Keratinocyte (primary cell): ENCODE data around the gene UCK2. TPM values are rescaled to one million over a fixed set of nuclear protein-coding genes. Genes with fewer than 3 reads are reported as not detected.

Experiments
- DNase-seq: peaks from one replicate; pipeline ENCODE4 v3.0.0-alpha.2; 2011; ENCODE audit warnings: low read depth, missing footprints, low spot score
- FAIRE-seq: peaks from 2 replicates; lab custom pipeline; 2011; peaks lifted over from hg19 to GRCh38; lab: Jason Lieb, UNC
- H2AFZ ChIP-seq: 2 replicates; pipeline ENCODE4 v1.6.0; 2012; ENCODE audit warnings: low read length, control low read depth, inconsistent platforms; ENCODE audit not compliant: control insufficient read depth
- H3K27ac ChIP-seq: 2 replicates; pipeline ENCODE4 v1.5.1; 2011; ENCODE audit warnings: low read length; ENCODE audit not compliant: control insufficient read depth, insufficient read depth
- H3K27me3 ChIP-seq: 3 replicates; pipeline ENCODE4 v1.6.0; 2011; ENCODE audit warnings: low read length; ENCODE audit not compliant: control insufficient read depth, insufficient read depth; ENCODE audit errors: extremely low read depth
- H3K36me3 ChIP-seq, 2 experiments: 2 replicates in 1 of 2; 3 replicates in 1 of 2; pipeline ENCODE4 v1.5.1; 2011; ENCODE audit warnings: low read length in 2 of 2, mild to moderate bottlenecking in 1 of 2; ENCODE audit not compliant: control insufficient read depth in 2 of 2, insufficient read depth in 2 of 2; ENCODE audit errors: extremely low read depth in 1 of 2
- H3K4me1 ChIP-seq: 3 replicates; pipeline ENCODE4 v1.5.1; 2011; ENCODE audit warnings: low read length; ENCODE audit not compliant: control insufficient read depth, insufficient read depth; ENCODE audit errors: extremely low read depth
- H3K4me2 ChIP-seq: 3 replicates; pipeline ENCODE4 v1.6.0; 2011; ENCODE audit warnings: low read depth, low read length; ENCODE audit not compliant: control insufficient read depth, insufficient read depth; ENCODE audit errors: extremely low read depth
- H3K4me3 ChIP-seq, 3 experiments: fragments of 200-600 bp in 1 of 3; sonication (generic) in 1 of 3; 2 replicates in 2 of 3; 3 replicates in 1 of 3; pipeline ENCODE4 v1.5.1; 2011 to 2016; ENCODE audit warnings: low read length in 3 of 3, mild to moderate bottlenecking in 3 of 3, control low read depth in 2 of 3, inconsistent platforms in 1 of 3, low read depth in 1 of 3, mixed read lengths in 1 of 3, mixed run types in 1 of 3, moderate library complexity in 1 of 3; ENCODE audit not compliant: control insufficient read depth in 2 of 3, insufficient read depth in 2 of 3; ENCODE audit errors: extremely low read depth in 1 of 3
- H3K79me2 ChIP-seq: 2 replicates; pipeline ENCODE4 v1.6.0; 2012; ENCODE audit warnings: low read length; ENCODE audit not compliant: control insufficient read depth, insufficient read depth
- H3K9ac ChIP-seq: 3 replicates; pipeline ENCODE4 v1.6.0; 2011; ENCODE audit warnings: low read length; ENCODE audit not compliant: control insufficient read depth, insufficient read depth; ENCODE audit errors: extremely low read depth
- H3K9me1 ChIP-seq: 3 replicates; pipeline ENCODE4 v1.6.0; 2011; ENCODE audit warnings: low read length; ENCODE audit not compliant: control insufficient read depth, insufficient read depth; ENCODE audit errors: extremely low read depth
- H3K9me3 ChIP-seq: 2 replicates; pipeline ENCODE4 v1.5.1; 2012; ENCODE audit warnings: low read depth, low read length; ENCODE audit not compliant: control insufficient read depth
- H4K20me1 ChIP-seq: 3 replicates; pipeline ENCODE4 v1.6.0; 2011; ENCODE audit warnings: low read length; ENCODE audit not compliant: control insufficient read depth, insufficient read depth; ENCODE audit errors: extremely low read depth
- EZH2 ChIP-seq: IDR thresholded peaks from one replicate; pipeline ENCODE4 v1.6.1; 2012; ENCODE audit warnings: inconsistent platforms, mild to moderate bottlenecking, low read length, moderate library complexity
- dilution Hi-C: fragments of 300-500 bp; cut with MboI; formaldehyde crosslinking; loops from one replicate; pipeline ENCODE4 v1.7.0; 2020; ENCODE audit warnings: low sequenced_read_pairs; ENCODE audit not compliant: extremely low pct_ligation_motif_present
- polyA plus RNA-seq, 5 experiments: library from polyadenylated mRNA; depleted of rRNA in 3 of 5; stranded (reverse) in 3 of 5; stranded (forward) in 1 of 5; unstranded in 1 of 5; fragments of >200 nt; gene quantifications; 1 replicate in 1 of 5; 2 replicates in 3 of 5; 3 replicates in 1 of 5; pipeline versions ENCODE4 v1.2.1 to v1.2.3, GENCODE V29; 2011 to 2012; ENCODE audit warnings: missing spikeins in 2 of 5, low read depth in 1 of 5, low replicate concordance in 1 of 5
- TF ChIP-seq, protein P1 (sequence below), 3 experiments: IDR thresholded peaks in 1 of 3; conservative IDR thresholded peaks in 1 of 3; optimal IDR thresholded peaks in 1 of 3; 2 replicates in 2 of 3; 3 replicates in 1 of 3; pipeline versions ENCODE3 to v1.5.1; 2011; ENCODE audit warnings: low read length in 3 of 3, mild to moderate bottlenecking in 3 of 3, moderate library complexity in 2 of 3, control low read depth in 1 of 3, inconsistent platforms in 1 of 3; ENCODE audit not compliant: insufficient read depth in 2 of 3; ENCODE audit errors: extremely low read depth in 1 of 3

The UCK2 gene
- polyA plus RNA-seq, 1 donor (not counting 4 experiments of a cell fraction or from before 2014, with no cell fraction given), result 71.9 TPM

DNA sequence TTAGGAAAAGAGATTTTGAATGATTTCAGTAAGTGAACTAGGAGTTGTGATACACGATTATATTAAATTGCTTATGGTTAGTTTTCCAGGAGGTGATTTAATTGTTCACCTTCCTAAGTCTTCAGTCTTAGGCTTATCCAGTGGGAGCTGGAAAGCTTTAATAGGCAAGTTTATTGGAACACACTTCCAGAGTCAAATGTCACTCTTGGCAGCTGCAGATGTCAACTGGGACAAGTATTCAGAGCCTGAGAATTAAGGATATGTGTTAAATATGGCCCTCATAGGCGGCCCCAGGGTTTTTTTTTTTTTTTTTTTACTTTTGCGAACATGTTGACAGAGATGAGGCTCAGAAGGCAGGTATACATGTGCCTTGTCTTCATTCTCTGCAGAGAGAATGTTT lies 29.2 kb downstream of the UCK2 start:
- H3K27ac ChIP-seq, result no peak overlapping the region
- peaks cover 96% of the 10 kb centered on the region for H3K79me2 ChIP-seq
- H3K9ac ChIP-seq, result no peak overlapping the region
- peaks cover 31% of the 10 kb centered on the region for H3K4me1 ChIP-seq
- dilution Hi-C loops, result no loop called here
- FAIRE-seq, result no peak
- H3K4me3 ChIP-seq, result no peak overlapping the region
- H3K36me3 ChIP-seq, result peaks cover 2 to 4% of the 10 kb centered on the region in 2 experiments
- TF ChIP-seq, protein P1, sequence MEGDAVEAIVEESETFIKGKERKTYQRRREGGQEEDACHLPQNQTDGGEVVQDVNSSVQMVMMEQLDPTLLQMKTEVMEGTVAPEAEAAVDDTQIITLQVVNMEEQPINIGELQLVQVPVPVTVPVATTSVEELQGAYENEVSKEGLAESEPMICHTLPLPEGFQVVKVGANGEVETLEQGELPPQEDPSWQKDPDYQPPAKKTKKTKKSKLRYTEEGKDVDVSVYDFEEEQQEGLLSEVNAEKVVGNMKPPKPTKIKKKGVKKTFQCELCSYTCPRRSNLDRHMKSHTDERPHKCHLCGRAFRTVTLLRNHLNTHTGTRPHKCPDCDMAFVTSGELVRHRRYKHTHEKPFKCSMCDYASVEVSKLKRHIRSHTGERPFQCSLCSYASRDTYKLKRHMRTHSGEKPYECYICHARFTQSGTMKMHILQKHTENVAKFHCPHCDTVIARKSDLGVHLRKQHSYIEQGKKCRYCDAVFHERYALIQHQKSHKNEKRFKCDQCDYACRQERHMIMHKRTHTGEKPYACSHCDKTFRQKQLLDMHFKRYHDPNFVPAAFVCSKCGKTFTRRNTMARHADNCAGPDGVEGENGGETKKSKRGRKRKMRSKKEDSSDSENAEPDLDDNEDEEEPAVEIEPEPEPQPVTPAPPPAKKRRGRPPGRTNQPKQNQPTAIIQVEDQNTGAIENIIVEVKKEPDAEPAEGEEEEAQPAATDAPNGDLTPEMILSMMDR (optimal IDR thresholded peaks at IDR 0.05 in 1 of 3, IDR thresholded peaks at IDR 0.05 in 1 of 3, conservative IDR thresholded peaks at IDR 0.05 in 1 of 3; ENCODE audit: extremely low read depth in 1 of 3, insufficient read depth in 2 of 3, low read length in 3 of 3), result no peak
- no peak for TF ChIP-seq EZH2
- peaks cover 6% of the 10 kb centered on the region for H3K9me1 ChIP-seq
- no peaks in the 10 kb centered on the region for H3K9me3 ChIP-seq
- no peaks in the 10 kb centered on the region for H3K27me3 ChIP-seq
- DNase-seq, result no peak
- no peak overlapping the region for H3K4me2 ChIP-seq
- H2AFZ ChIP-seq, result no peak overlapping the region
- peaks cover 29% of the 10 kb centered on the region for H4K20me1 ChIP-seq

DNA sequence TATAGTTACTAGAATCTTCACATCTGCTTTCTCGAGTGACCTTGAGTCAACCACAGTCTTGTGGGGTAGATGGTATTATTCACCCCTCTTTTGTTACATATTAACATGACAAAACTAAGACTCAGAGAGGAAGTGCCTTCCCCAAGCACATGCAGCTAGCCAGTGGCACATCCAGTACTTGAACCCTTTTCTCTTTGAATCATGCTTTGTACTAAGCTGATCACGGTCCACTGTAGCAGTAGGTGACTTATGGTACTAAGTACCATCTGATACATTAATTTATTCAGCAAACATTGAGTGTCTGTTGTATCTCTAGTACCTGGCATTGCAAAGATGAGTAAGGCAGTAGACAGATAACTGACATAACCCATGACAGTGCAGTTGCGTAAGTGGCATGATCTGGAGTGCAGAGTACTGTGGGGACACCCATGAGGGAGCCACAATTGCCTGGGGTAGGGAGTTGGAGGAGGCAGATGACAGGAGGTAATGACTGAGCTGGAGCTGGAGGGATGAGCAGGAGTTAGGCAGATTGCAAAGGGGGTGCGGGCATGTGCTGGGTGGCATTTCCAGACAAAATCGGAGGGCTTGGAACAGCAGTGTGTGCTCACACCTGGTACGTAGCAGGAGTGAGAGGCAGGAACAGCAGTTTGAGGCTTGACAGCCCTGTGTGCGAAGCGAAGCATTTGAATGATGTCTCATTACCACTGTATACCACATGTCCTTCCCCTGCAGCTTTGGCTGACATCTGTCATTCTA lies 29.8 kb downstream of the UCK2 start:
- FAIRE-seq (no peak), DNase-seq (no peak)
- Histone ChIP-seq H3K36me3 (peaks cover 2 to 4% of the 10 kb centered on the region in 2 experiments), H3K79me2 (peaks cover 97% of the 10 kb centered on the region), H3K4me3 (no peak overlapping the region), H3K27ac (no peak overlapping the region), H4K20me1 (peaks cover 29% of the 10 kb centered on the region), H3K27me3 (no peaks in the 10 kb centered on the region), H3K9me3 (no peaks in the 10 kb centered on the region), H3K9ac (no peak overlapping the region), H3K4me2 (no peak overlapping the region), H2AFZ (no peak overlapping the region), H3K4me1 (peaks cover 30% of the 10 kb centered on the region), H3K9me1 (peaks cover 6% of the 10 kb centered on the region)
- no peak for TF ChIP-seq EZH2
- TF ChIP-seq, protein P1 (optimal IDR thresholded peaks at IDR 0.05 in 1 of 3, IDR thresholded peaks at IDR 0.05 in 1 of 3, conservative IDR thresholded peaks at IDR 0.05 in 1 of 3; ENCODE audit: extremely low read depth in 1 of 3, insufficient read depth in 2 of 3, low read length in 3 of 3), result no peak
- dilution Hi-C loops, result no loop called here
